ENCODE data around the gene TRIM56. TPM values are rescaled to one million over a fixed set of nuclear protein-coding genes. Genes with fewer than 3 reads are reported as not detected.

TRIM56 gene
- total and polyA plus RNA-seq, 2 of the 13 experiments (the other 11 are each of a cell fraction or from before 2014, with no cell fraction given), result 3.2 to 7.1 TPM

DNA sequence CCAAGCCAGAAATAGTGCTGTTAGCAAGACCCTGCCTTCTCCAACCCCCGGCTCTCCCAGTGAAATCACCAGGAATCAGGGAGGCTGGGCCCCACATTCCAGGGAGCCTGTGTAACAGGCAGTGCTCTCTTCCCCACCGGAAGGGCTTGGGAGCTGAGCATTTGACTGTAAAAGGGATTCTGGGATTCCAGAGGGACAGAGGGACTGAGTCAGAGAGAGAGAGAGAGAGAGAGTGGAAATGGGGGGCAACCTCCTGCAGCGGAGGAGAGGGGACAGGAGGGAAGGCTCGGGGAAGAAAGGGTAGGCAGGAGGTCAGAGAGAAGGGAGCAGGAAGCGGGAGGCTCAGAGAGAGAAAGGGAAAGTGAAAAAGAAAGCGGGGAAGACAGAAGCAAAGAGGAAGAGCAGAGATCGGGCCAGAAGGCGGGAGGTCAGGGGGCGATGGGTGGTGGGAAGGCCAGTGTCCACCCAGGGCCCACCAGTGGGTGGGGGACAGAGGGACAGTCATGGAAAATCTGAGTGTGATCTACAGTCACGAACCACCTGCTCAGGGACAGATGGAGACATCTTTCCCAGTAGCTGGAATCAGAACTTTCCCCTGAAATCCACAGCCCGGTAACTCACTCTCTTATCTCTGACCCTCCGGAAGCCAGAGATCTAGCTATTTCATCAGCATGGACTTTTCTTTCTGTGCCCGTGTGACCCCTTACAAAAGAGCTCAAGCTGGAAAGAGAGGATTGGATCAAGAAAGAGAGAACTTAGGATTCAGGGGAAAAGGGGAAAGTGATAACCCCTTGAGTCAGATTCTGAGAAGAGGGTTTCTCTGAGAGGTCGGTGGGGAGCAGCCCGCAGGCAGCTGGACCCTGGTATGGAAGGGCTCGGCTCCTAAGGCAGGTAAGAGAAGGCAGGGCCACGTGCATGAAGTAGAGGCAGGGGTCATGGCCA is 37.0 kb downstream of the TRIM56 start (continued):
- TF ChIP-seq ZNF878 (CRISPR knock-in tag; IDR thresholded peaks at IDR 0.05), result peak; percentile 82
- TF ChIP-seq, protein P1, sequence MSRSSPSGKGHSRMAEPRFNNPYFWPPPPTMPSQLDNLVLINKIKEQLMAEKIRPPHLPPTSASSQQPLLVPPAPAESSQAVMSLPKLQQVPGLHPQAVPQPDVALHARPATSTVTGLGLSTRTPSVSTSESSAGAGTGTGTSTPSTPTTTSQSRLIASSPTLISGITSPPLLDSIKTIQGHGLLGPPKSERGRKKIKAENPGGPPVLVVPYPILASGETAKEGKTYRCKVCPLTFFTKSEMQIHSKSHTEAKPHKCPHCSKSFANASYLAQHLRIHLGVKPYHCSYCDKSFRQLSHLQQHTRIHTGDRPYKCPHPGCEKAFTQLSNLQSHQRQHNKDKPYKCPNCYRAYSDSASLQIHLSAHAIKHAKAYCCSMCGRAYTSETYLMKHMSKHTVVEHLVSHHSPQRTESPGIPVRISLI (CRISPR knock-in tag; IDR thresholded peaks at IDR 0.05; ENCODE audit: borderline replicate concordance), result 0 out of 2 replicates have a peak, but pooled peaks have one; percentile 17
- TF ChIP-seq, protein P2, sequence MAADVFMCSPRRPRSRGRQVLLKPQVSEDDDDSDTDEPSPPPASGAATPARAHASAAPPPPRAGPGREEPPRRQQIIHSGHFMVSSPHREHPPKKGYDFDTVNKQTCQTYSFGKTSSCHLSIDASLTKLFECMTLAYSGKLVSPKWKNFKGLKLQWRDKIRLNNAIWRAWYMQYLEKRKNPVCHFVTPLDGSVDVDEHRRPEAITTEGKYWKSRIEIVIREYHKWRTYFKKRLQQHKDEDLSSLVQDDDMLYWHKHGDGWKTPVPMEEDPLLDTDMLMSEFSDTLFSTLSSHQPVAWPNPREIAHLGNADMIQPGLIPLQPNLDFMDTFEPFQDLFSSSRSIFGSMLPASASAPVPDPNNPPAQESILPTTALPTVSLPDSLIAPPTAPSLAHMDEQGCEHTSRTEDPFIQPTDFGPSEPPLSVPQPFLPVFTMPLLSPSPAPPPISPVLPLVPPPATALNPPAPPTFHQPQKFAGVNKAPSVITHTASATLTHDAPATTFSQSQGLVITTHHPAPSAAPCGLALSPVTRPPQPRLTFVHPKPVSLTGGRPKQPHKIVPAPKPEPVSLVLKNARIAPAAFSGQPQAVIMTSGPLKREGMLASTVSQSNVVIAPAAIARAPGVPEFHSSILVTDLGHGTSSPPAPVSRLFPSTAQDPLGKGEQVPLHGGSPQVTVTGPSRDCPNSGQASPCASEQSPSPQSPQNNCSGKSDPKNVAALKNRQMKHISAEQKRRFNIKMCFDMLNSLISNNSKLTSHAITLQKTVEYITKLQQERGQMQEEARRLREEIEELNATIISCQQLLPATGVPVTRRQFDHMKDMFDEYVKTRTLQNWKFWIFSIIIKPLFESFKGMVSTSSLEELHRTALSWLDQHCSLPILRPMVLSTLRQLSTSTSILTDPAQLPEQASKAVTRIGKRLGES (CRISPR knock-in tag; IDR thresholded peaks at IDR 0.05; ENCODE audit: borderline replicate concordance), result no peak
- TF ChIP-seq JUND (CRISPR knock-in tag; IDR thresholded peaks at IDR 0.05), result peak; percentile 89
- TF ChIP-seq HNF4A (CRISPR knock-in tag; IDR thresholded peaks at IDR 0.05), result peak; percentile 77
- TF ChIP-seq, protein P3, sequence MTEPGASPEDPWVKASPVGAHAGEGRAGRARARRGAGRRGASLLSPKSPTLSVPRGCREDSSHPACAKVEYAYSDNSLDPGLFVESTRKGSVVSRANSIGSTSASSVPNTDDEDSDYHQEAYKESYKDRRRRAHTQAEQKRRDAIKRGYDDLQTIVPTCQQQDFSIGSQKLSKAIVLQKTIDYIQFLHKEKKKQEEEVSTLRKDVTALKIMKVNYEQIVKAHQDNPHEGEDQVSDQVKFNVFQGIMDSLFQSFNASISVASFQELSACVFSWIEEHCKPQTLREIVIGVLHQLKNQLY (CRISPR knock-in tag; IDR thresholded peaks at IDR 0.05), result peak; percentile 35; the same call in 1 of the 2 replicates
- TF ChIP-seq HNRNPH1 (optimal IDR thresholded peaks at IDR 0.05; ENCODE audit: low read depth, low read length), result peak; percentile 29
- TF ChIP-seq ZEB1 (IDR thresholded peaks at IDR 0.05; ENCODE audit: insufficient replicate concordance, low read depth), result peak; percentile 14
- no peak for TF ChIP-seq KLF6 (CRISPR knock-in tag; IDR thresholded peaks at IDR 0.05)
- 0 out of 2 replicates have a peak, but pooled peaks have one; percentile 15 for TF ChIP-seq ISL2 (CRISPR knock-in tag; IDR thresholded peaks at IDR 0.05)
- peak; percentile 83 for TF ChIP-seq POLR2G (IDR thresholded peaks at IDR 0.05; ENCODE audit: low read depth, low read length)
- peak; percentile 59 for TF ChIP-seq ZMAT3 (CRISPR knock-in tag; conservative IDR thresholded peaks at IDR 0.05)
- TF ChIP-seq, protein P4, sequence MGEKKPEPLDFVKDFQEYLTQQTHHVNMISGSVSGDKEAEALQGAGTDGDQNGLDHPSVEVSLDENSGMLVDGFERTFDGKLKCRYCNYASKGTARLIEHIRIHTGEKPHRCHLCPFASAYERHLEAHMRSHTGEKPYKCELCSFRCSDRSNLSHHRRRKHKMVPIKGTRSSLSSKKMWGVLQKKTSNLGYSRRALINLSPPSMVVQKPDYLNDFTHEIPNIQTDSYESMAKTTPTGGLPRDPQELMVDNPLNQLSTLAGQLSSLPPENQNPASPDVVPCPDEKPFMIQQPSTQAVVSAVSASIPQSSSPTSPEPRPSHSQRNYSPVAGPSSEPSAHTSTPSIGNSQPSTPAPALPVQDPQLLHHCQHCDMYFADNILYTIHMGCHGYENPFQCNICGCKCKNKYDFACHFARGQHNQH (CRISPR knock-in tag; IDR thresholded peaks at IDR 0.05), result peak; percentile 74; the same call in 1 of the 2 replicates
- no peak for TF ChIP-seq ZNF230 (CRISPR knock-in tag; IDR thresholded peaks at IDR 0.05)
- TF ChIP-seq NCOA2 (CRISPR knock-in tag; IDR thresholded peaks at IDR 0.05), result peak; percentile 42
- peak; percentile 55; the same call in 1 of the 2 replicates for TF ChIP-seq ZNF331 (CRISPR knock-in tag; IDR thresholded peaks at IDR 0.05)
- no peak for TF ChIP-seq GATAD1 (CRISPR knock-in tag; IDR thresholded peaks at IDR 0.05)
- TF ChIP-seq, protein P5, sequence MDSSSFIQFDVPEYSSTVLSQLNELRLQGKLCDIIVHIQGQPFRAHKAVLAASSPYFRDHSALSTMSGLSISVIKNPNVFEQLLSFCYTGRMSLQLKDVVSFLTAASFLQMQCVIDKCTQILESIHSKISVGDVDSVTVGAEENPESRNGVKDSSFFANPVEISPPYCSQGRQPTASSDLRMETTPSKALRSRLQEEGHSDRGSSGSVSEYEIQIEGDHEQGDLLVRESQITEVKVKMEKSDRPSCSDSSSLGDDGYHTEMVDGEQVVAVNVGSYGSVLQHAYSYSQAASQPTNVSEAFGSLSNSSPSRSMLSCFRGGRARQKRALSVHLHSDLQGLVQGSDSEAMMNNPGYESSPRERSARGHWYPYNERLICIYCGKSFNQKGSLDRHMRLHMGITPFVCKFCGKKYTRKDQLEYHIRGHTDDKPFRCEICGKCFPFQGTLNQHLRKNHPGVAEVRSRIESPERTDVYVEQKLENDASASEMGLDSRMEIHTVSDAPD (CRISPR knock-in tag; IDR thresholded peaks at IDR 0.05), result 0 out of 2 replicates have a peak, but pooled peaks have one; percentile 33
- peak; percentile 91; the same call in 1 of the 2 replicates for TF ChIP-seq ZC3H4 (CRISPR knock-in tag; IDR thresholded peaks at IDR 0.05; ENCODE audit: borderline replicate concordance)
- peak; percentile 87 for TF ChIP-seq POLR2AphosphoS5 (IDR thresholded peaks at IDR 0.05; ENCODE audit: low read depth, low read length)
- no peak for TF ChIP-seq PHB2 (IDR thresholded peaks at IDR 0.05; ENCODE audit: partially characterized antibody)
- TF ChIP-seq GABPB1 (CRISPR knock-in tag; IDR thresholded peaks at IDR 0.05), result peak; percentile 62
- TF ChIP-seq RARA (CRISPR knock-in tag; IDR thresholded peaks at IDR 0.05), result peak; percentile 86
